RWPE2 (cell line): ENCODE results near the gene SORT1.

Experiments
- ATAC-seq: fragments of 200-7000 bp; cut with Tn5 transposase; 3 replicates; pipeline ENCODE4 v1.9.1; 2021; ENCODE audit warnings: low read depth
- DNase-seq: peaks from one replicate; pipeline ENCODE4 v3.0.0-alpha.2; 2020; ENCODE audit warnings: low spot score
- H3K27ac ChIP-seq: fragments of 450-650 bp; 2 replicates; pipeline ENCODE4 v1.5.1; 2017; ENCODE audit warnings: mild to moderate bottlenecking; ENCODE audit not compliant: poor library complexity, severe bottlenecking
- H3K27me3 ChIP-seq: fragments of 250-450 bp; sonication (Bioruptor Pico); 2 replicates; pipeline ENCODE4 v1.5.1; 2021; ENCODE audit warnings: mild to moderate bottlenecking, moderate library complexity; ENCODE audit not compliant: insufficient read depth, poor library complexity, severe bottlenecking
- H3K36me3 ChIP-seq: fragments of 250-450 bp; sonication (Bioruptor Pico); 2 replicates; pipeline ENCODE4 v1.5.1; 2020; ENCODE audit warnings: low read depth, mild to moderate bottlenecking, moderate library complexity
- H3K4me1 ChIP-seq: fragments of 250-450 bp; sonication (Bioruptor Pico); 2 replicates; pipeline ENCODE4 v1.5.1; 2021; ENCODE audit warnings: mild to moderate bottlenecking, moderate library complexity; ENCODE audit not compliant: insufficient read depth, poor library complexity, severe bottlenecking
- H3K4me3 ChIP-seq: fragments of 250-450 bp; sonication (Bioruptor Pico); 2 replicates; pipeline ENCODE4 v1.5.1; 2021; ENCODE audit warnings: mild to moderate bottlenecking, moderate library complexity; ENCODE audit not compliant: severe bottlenecking
- H3K9me3 ChIP-seq: fragments of 250-450 bp; sonication (Bioruptor Pico); 2 replicates; pipeline ENCODE4 v1.5.1; 2021; ENCODE audit warnings: mild to moderate bottlenecking, moderate library complexity; ENCODE audit not compliant: severe bottlenecking
- CTCF ChIP-seq: fragments of 450-650 bp; IDR thresholded peaks from one replicate; pipeline ENCODE4 v1.5.1; 2017; ENCODE audit warnings: mild to moderate bottlenecking, moderate library complexity; ENCODE audit not compliant: poor library complexity, severe bottlenecking

The SORT1 gene

GRCh38 chr1:109261006-109261405 lies 136.7 kb downstream of the SORT1 start:
- DNase-seq = no peak
- H3K4me1 ChIP-seq = peaks cover 23% of the 10 kb centered on the region
- H3K27ac ChIP-seq = no peak overlapping the region
- no peaks in the 10 kb centered on the region for H3K9me3 ChIP-seq
- no peaks in the 10 kb centered on the region for H3K27me3 ChIP-seq
- H3K4me3 ChIP-seq = no peak overlapping the region
- no peak for ATAC-seq
- no peak for TF ChIP-seq CTCF
- peaks cover 31% of the 10 kb centered on the region for H3K36me3 ChIP-seq

- Histone ChIP-seq H3K4me1 (peaks cover 27% of the 10 kb centered on the region), H3K36me3 (peaks cover 21% of the 10 kb centered on the region), H3K4me3 (no peak overlapping the region), H3K9me3 (no peaks in the 10 kb centered on the region), H3K27me3 (no peaks in the 10 kb centered on the region), H3K27ac (no peak overlapping the region)
- DNase-seq (no peak), ATAC-seq (no peak)
- no peak for TF ChIP-seq CTCF
Measured at GRCh38 chr1:109259674-109260557, 137.8 kb downstream of the SORT1 start.
